Memory B cell (primary cell): Measurements from ENCODE around the gene CDH4.
"Not testable (repeated sequence)": the region's sequence is repeated elsewhere in the genome, so short reads cannot be mapped to it uniquely, and the experiment has no call there.

Source experiments
- ATAC-seq: fragments of 150-1000 bp; cut with Tn5 transposase; 2 replicates; pipeline ENCODE4 v1.10.0; 2021; ENCODE audit warnings: low read depth, mild to moderate bottlenecking, moderate library complexity
- DNase-seq, 2 donors: peaks; one replicate each; pipeline ENCODE4 v3.0.0; 2022; ENCODE audit warnings: low spot score in 2 of 2
- H3K27ac Mint-ChIP-seq: one replicate; pipeline ENCODE4 v1.8.0; 2022; ENCODE audit warnings: mild to moderate bottlenecking, moderate library complexity, mixed read lengths
- H3K27me3 Mint-ChIP-seq: one replicate; pipeline ENCODE4 v1.8.0; 2022; ENCODE audit warnings: mixed read lengths
- H3K36me3 Mint-ChIP-seq: one replicate; pipeline ENCODE4 v1.8.0; 2022; ENCODE audit warnings: mild to moderate bottlenecking, mixed read lengths
- H3K4me1 Mint-ChIP-seq: one replicate; pipeline ENCODE4 v1.8.0; 2022; ENCODE audit warnings: mixed read lengths
- H3K4me3 Mint-ChIP-seq: one replicate; pipeline ENCODE4 v1.8.0; 2022; ENCODE audit warnings: mild to moderate bottlenecking, moderate library complexity, mixed read lengths
- H3K9me3 Mint-ChIP-seq: one replicate; pipeline ENCODE4 v1.8.0; 2022; ENCODE audit warnings: mixed read lengths

Gene CDH4

DNA sequence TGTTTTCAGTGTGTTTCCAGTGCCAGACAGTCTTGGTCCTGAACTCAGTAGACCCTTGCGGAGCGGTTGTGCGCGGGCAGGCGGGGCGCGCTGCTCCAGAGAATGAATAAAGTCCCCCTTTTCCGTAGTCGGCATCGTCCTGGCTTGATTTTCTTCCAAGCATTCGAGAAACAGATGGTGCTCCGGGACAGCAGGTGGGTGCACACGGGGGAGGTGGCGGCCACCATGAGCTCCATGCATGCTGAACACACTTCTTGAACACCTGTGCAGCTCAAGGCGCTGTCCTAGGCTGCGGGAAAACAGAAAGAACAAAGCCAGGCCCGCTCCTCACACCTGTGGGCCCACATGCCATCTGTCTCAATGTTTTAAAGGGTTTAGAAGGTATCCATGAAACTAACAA lies 688.4 kb downstream of the CDH4 start:
- H3K4me3 Mint-ChIP-seq = no peak overlapping the region
- H3K27ac Mint-ChIP-seq = no peak overlapping the region
- H3K9me3 Mint-ChIP-seq = no peaks in the 10 kb centered on the region
- no peaks in the 10 kb centered on the region for H3K36me3 Mint-ChIP-seq
- H3K4me1 Mint-ChIP-seq = no peaks in the 10 kb centered on the region
- DNase-seq (no peak), ATAC-seq (no peak)
- peaks cover 6% of the 10 kb centered on the region for H3K27me3 Mint-ChIP-seq

DNA sequence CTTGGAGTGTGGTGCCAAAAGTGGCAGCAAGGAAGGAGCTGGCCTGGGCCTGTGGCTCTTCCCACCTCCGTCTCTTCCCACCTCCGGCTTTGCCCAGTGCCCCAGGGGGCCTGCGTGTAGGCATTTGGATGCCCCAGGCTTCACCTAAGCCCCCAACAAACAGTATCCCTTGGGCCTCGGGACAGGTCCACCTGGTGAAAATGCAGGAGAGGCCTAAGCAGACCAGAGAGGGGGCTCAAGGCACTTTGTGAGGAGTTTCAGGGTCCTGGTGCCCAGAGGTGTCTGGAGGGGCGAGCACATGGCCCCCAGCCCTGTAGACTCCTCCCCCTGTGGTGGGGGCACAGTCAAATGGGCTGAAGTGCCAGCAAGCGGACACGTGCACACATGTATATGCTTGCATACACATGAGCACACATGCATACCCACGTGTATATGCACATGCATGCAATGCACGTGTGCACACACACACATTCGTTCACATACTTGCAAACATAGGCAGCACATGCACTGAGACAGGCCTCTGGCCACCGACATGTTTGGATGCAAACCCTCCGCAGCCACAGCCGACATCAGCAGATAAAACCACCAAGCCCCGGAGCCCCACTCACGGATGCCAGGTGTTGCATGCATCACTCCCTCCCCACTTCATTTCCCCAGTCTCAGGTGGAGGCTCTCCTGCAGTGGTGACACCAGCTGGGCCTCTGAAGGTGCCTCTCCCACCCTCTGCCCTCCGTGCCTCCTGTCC lies 689.1 kb downstream of the CDH4 start:
- no peak for ATAC-seq
- no peak overlapping the region for H3K4me3 Mint-ChIP-seq
- H3K36me3 Mint-ChIP-seq = no peaks in the 10 kb centered on the region
- no peaks in the 10 kb centered on the region for H3K4me1 Mint-ChIP-seq
- peaks cover 6% of the 10 kb centered on the region for H3K27me3 Mint-ChIP-seq
- H3K9me3 Mint-ChIP-seq = no peaks in the 10 kb centered on the region
- no peak for DNase-seq
- no peak overlapping the region for H3K27ac Mint-ChIP-seq

DNA sequence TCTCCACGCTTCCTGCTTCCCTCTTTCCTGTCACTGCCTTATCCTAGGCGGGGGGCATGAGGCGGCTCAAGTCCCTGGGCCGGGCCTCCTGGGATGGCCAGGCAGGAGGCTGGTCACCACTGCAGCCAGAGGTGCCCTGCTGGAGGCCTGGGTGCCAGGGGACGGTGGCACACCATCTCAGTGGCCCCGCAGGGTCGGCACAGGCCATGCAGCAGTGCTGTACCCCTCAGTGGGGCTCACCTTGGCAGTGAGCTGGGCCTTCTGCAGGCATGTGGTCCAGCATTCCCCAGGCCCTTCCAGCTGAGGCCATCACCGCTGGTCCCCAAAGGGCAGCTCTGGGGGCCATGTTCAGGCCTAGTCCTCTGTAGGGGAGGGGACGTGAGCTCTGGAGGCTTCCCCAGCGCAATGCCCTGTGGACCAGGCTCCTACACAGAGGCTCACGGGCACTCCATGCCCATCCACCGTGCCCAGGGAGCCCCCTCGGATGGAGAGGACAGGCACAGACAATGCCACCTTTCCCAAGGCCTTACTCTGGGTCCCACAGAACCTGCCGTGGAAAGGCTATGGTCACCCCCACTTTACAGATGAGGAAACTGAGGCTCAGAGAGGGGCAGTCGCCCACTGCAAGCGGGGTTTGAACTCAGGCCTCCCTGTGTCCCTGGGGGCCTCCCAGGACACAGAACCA lies 689.8 kb downstream of the CDH4 start:
- Mint-ChIP-seq H3K4me1 (no peaks in the 10 kb centered on the region), H3K36me3 (no peaks in the 10 kb centered on the region), H3K9me3 (no peaks in the 10 kb centered on the region), H3K4me3 (no peak overlapping the region), H3K27ac (no peak overlapping the region), H3K27me3 (peaks cover 2% of the 10 kb centered on the region)
- DNase-seq (no peak), ATAC-seq (no peak)

DNA sequence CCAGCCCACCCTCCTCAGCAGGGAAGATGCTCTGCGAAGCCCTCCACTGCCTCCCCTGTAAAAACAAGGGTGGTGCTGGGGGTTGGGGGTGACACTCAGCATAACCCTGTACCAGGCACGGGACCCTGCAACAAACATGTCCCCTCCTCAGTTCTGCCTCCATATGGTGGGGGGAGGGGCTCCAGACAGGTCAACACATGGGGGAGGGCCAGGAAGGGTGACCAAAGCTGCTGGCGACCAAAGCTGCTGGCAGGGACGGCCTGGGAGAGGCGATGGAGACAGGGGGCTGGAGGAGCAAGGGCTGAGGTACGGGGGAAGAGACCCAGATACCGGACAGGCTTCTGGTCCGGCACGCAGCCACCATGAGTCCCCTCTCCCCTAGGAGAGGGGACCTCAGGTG lies 690.5 kb downstream of the CDH4 start:
- H3K27ac Mint-ChIP-seq = no peak overlapping the region
- no peaks in the 10 kb centered on the region for H3K4me1 Mint-ChIP-seq
- ATAC-seq = no peak
- DNase-seq = no peak
- H3K9me3 Mint-ChIP-seq = no peaks in the 10 kb centered on the region
- H3K4me3 Mint-ChIP-seq = no peak overlapping the region
- peaks cover 2% of the 10 kb centered on the region for H3K27me3 Mint-ChIP-seq
- no peaks in the 10 kb centered on the region for H3K36me3 Mint-ChIP-seq

DNA sequence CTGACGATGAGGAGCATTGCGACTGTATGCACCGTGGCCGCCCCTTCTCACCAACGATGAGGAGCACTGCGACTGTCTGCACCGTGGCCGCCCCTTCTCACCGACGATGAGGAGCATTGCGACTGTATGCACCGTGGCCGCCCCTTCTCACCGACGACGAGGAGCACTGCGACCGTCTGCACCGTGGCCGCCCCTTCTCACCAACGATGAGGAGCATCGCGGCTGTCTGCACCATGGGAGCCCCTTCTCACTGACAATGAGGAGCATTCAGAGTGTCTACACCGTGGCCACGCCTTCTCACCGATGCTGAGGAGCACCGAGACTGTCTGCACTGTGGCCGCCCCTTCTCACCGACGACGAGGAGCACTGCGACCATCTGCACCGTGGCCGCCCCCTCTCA lies 692.9 kb downstream of the CDH4 start:
- not testable (repeated sequence) for H3K4me3 Mint-ChIP-seq, DNase-seq, H3K27ac Mint-ChIP-seq, H3K36me3 Mint-ChIP-seq, ATAC-seq, H3K4me1 Mint-ChIP-seq, H3K27me3 Mint-ChIP-seq, H3K9me3 Mint-ChIP-seq

DNA sequence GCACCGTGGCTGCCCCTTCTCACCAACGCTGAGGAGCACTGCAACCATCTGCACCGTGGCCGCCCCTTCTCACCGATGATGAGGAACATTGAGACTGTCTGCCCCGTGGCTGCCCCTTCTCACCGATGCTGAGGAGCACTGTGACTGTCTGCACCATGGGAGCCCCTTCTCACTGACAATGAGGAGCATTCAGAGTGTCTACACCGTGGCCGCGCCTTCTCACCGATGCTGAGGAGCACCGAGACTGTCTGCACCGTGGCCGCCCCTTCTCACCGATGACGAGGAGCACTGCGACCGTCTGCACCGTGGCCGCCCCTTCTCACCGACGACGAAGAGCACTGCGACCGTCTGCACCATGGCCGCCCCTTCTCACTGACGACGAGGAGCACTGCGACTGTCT lies 693.4 kb downstream of the CDH4 start:
- DNase-seq, H3K27ac Mint-ChIP-seq, H3K9me3 Mint-ChIP-seq, H3K4me3 Mint-ChIP-seq, H3K27me3 Mint-ChIP-seq, H3K36me3 Mint-ChIP-seq, H3K4me1 Mint-ChIP-seq, ATAC-seq: not testable (repeated sequence)

DNA sequence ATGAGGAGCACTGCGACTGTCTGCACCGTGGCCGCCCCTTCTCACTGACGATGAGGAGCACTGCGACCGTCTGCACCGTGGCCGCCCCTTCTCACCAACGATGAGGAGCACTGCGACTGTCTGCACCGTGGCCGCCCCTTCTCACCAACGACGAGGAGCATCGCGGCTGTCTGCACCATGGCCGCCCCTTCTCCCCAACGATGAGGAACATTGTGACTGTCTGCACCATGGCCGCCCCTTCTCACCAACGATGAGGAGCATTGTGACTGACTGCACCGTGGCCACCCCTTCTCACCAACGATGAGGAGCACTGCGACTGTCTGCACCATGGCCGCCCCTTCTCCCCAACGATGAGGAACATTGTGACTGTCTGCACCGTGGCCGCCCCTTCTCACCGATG lies 696.0 kb downstream of the CDH4 start:
- H3K27me3 Mint-ChIP-seq, H3K4me3 Mint-ChIP-seq, H3K4me1 Mint-ChIP-seq, H3K9me3 Mint-ChIP-seq, ATAC-seq, DNase-seq, H3K36me3 Mint-ChIP-seq, H3K27ac Mint-ChIP-seq: not testable (repeated sequence)

DNA sequence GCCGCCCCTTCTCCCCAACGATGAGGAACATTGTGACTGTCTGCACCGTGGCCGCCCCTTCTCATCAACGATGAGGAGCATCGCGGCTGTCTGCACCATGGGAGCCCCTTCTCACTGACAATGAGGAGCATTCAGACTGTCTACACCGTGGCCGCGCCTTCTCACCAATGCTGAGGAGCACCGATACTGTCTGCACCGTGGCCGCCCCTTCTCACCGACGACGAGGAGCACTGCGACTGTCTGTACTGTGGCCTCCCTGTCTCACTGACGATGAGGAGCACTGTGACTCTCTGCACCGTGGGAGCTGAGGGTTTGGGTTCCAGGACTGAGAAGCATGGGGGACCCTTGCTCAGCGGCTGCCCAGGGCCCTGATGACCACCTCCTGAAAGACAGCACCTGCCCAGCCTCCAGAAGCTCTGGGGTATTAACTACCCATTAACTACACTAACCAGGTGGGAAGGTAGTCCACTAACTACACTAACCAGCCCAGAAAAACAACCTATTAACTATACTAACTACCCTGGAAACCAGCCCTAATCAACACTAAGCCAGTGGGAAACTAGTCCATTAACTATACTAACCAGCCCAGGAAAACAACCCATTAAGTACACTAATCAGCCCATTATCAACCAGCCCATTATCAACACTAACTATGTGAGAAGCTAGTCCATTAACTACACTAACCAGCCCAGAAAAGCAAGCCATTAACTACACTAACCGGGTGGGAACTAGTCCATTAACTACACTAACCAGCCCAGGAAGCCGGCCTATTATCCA lies 696.7 kb downstream of the CDH4 start:
- Mint-ChIP-seq H3K9me3 (no peaks in the 10 kb centered on the region), H3K27ac (no peak overlapping the region), H3K4me3 (no peak overlapping the region), H3K4me1 (no peaks in the 10 kb centered on the region), H3K36me3 (no peaks in the 10 kb centered on the region), H3K27me3 (peaks cover 5% of the 10 kb centered on the region)
- ATAC-seq (no peak), DNase-seq (no peak)

DNA sequence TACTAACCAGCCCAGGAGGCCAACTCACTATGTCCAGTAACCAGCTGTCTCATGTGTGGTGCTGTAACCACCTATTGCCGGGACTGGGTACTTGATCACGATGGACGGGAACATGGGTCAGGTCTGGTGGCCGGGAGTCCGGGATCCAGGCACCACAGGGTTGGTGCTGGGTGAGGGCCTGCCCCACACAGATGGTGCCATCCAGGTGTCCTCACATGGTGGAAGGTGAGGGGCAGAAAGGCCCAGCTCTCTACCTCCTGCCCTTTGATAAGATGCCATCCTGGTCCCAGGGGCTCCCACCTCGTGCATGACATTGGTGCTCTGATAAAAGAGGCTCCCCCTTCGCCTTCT lies 697.3 kb downstream of the CDH4 start:
- Mint-ChIP-seq H3K4me1 (no peaks in the 10 kb centered on the region), H3K9me3 (no peaks in the 10 kb centered on the region), H3K36me3 (no peaks in the 10 kb centered on the region), H3K4me3 (no peak overlapping the region), H3K27me3 (peaks cover 5% of the 10 kb centered on the region), H3K27ac (no peak overlapping the region)
- DNase-seq = no peak
- no peak for ATAC-seq

DNA sequence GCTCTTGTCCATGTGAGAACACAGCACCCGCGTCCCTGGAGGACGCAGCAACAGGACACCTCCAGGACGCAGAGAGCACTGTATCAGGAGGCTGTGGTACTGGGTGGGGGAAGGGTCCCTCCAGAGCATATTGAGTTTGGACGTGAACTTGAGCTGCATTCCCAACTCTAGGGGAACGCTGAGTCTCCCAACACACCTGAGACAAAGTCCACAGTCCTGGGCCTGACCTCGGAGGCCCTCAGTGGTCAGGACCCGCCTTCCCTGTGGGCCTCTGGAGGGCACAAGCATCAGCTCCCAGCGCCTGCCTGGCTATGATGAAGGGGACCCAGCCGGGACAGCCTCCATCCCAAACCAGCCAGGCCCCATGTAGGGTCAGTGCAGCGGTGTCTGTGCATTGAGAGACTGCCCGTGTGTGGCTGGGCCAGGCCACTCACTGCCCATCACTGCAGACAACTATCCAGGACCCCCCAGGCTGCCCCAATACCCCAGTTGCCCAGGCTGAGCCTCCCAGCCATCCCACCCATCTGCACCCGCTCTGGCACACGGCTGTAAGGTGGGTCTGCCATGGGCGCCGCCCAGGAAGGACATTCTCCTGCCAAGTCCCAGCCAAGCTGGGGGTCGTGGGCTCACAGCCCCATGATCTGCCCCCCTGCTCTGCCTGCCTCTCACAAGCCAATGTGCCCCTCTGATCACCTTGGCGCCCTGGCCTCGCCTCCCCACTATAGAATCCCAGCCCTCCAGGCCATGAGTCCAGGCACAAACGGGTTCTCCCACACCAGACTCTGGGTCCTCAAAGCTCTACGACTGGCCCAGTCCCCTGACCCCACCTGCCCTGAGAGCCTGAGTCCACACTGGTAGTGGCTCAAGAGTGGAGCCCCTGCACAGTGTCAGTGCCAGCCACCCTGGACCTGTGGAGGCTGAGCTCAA lies 697.9 kb downstream of the CDH4 start:
- no peaks in the 10 kb centered on the region for H3K9me3 Mint-ChIP-seq
- no peak overlapping the region for H3K27ac Mint-ChIP-seq
- no peak overlapping the region for H3K4me3 Mint-ChIP-seq
- no peak for DNase-seq
- no peak for ATAC-seq
- no peaks in the 10 kb centered on the region for H3K4me1 Mint-ChIP-seq
- peaks cover 10% of the 10 kb centered on the region for H3K27me3 Mint-ChIP-seq
- H3K36me3 Mint-ChIP-seq = no peaks in the 10 kb centered on the region

DNA sequence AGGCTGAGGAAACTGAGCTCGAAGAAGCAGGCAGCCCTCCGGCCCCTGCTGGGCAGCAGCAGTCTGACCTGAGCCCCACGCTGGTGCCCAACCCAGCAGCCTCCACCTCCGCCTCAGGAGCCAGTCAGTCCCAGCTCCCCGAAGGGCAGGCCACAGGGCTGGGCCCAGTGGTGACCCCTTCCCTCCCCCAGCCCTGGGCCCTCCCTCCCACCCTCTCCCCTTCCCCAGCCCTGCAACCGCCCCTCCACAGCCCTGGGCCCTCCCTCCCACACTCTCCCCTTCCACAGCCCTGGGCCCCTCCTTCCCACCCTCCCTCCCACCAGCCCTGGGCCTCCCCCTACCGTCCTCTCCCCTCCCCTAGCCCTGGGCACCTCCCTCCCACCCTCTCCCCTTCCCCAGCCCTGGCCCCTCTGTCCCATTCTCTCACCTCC lies 698.6 kb downstream of the CDH4 start:
- Mint-ChIP-seq H3K27me3 (peaks cover 12% of the 10 kb centered on the region), H3K27ac (no peak overlapping the region), H3K4me3 (no peak overlapping the region), H3K9me3 (no peaks in the 10 kb centered on the region), H3K4me1 (no peaks in the 10 kb centered on the region), H3K36me3 (no peaks in the 10 kb centered on the region)
- DNase-seq (no peak), ATAC-seq (no peak)

DNA sequence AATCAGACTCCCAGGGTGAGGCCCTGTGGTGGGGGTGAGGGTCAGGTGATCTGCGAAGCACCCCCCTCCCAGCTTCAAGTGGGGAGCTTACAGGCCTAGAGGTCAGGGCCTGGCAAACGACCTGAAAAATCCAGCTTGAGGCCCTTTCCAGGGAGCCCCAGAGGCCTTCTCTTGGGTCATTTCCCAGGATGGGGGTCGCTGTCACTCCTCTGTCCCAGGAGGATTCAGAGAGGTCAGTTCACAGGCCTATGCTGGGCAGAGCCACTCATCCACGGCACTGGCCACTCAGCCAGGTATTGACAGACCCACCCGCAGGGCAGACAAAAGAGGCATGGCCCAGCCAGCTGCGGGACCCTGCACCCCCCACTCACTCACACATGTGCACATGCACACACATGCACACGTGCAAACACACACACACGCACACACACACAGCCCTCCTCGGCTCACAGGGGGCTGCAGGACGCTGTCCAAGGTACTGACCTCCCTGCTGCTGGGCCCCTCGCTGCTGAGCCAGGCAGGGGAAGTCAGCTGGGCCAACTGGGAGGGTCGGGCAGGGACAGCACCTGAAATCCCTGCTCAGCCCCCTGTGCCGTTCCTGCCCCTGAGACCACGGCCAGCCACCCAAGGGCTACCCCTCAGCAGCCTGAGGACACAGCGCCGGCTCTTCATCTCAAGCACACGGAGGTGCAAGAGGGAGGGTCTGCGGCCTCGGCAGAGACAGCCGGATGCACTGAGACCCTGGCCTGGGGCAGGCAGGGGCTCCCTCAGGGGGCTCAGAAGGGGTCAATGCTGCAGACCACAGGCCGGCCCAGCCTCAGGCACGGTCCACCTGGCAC lies 699.9 kb downstream of the CDH4 start:
- no peaks in the 10 kb centered on the region for H3K4me1 Mint-ChIP-seq
- no peak for ATAC-seq
- H3K4me3 Mint-ChIP-seq = no peak overlapping the region
- H3K36me3 Mint-ChIP-seq = no peaks in the 10 kb centered on the region
- no peaks in the 10 kb centered on the region for H3K9me3 Mint-ChIP-seq
- no peak overlapping the region for H3K27ac Mint-ChIP-seq
- no peak for DNase-seq
- peaks cover 12% of the 10 kb centered on the region for H3K27me3 Mint-ChIP-seq
